K562 (cell line): ENCODE results near the gene METTL25. TPM values are rescaled to one million over a fixed set of nuclear protein-coding genes. Genes with fewer than 3 reads are reported as not detected.

Source experiments
- ATAC-seq: fragments of 200-7000 bp; cut with Tn5 transposase; 3 replicates; pipeline ENCODE4 v1.9.1; 2020; ENCODE audit warnings: moderate library complexity
- BruUV-seq: library from RNA; stranded (reverse); fragments of 400-500 nt; replicated peaks from 2 replicates; lab custom pipeline; 2021; lab: Mats Ljungman, UMichigan
- CTCF ChIA-PET: fragments of 300-600 bp; formaldehyde crosslinking; extraction: SDS; loops from one replicate; lab custom pipeline; 2021; ENCODE audit warnings: low intra/inter-chr PET ratio; lab: Yijun Ruan, JAX
- POLR2A ChIA-PET: fragments of 300-600, 350-650 bp; sonication (Branson Sonifier 250); formaldehyde crosslinking; extraction: SDS; loops from one replicate; lab custom pipeline; 2021; ENCODE audit warnings: antibody characterized with exemption, inconsistent platforms; lab: Yijun Ruan, JAX
- DNase-seq, 4 experiments: peaks; one replicate each; pipeline versions ENCODE4 v3.0.0 to v3.0.0-alpha.2; 2011 to 2018; ENCODE audit warnings: low spot score in 3 of 4, mixed read lengths in 3 of 4; ENCODE audit errors: extremely low read depth in 1 of 4
- FAIRE-seq: peaks from 2 replicates; lab custom pipeline; 2011; peaks lifted over from hg19 to GRCh38; lab: Jason Lieb, UNC
- H2AFZ ChIP-seq: 2 replicates; pipeline ENCODE4 v1.6.0; 2011; ENCODE audit warnings: low read depth, low read length, control low read depth, inconsistent platforms
- H3K27ac ChIP-seq: fragments of 200-600 bp; 3 replicates; pipeline ENCODE4 v1.8.0; 2011; ENCODE audit warnings: low read depth, mild to moderate bottlenecking, control low read depth, inconsistent platforms, low read length, moderate library complexity, mixed read lengths; ENCODE audit errors: extremely low read depth
- H3K27me3 ChIP-seq, 2 experiments: fragments of 300-600 bp in 1 of 2; 2 replicates in 1 of 2; 3 replicates in 1 of 2; pipeline versions ENCODE4 v1.6.0 to v1.8.0; 2011; ENCODE audit warnings: inconsistent platforms in 2 of 2, low read length in 2 of 2, mild to moderate bottlenecking in 1 of 2, mixed read lengths in 1 of 2, moderate library complexity in 1 of 2; ENCODE audit not compliant: control insufficient read depth in 2 of 2, insufficient read depth in 2 of 2
- H3K36me3 ChIP-seq: fragments of 300-600 bp; 3 replicates; pipeline ENCODE4 v1.8.0; 2011; ENCODE audit warnings: mild to moderate bottlenecking, low read length, inconsistent platforms; ENCODE audit not compliant: control insufficient read depth, insufficient read depth
- H3K4me1 ChIP-seq, 2 experiments: fragments of 200-600 bp in 1 of 2; replicated peaks in 1 of 2; 2 replicates in 1 of 2; 3 replicates in 1 of 2; pipeline versions ENCODE4 v1.5.1 to v1.8.0; 2011; ENCODE audit warnings: inconsistent platforms in 2 of 2, low read length in 2 of 2, mild to moderate bottlenecking in 1 of 2, mixed read lengths in 1 of 2, moderate library complexity in 1 of 2; ENCODE audit not compliant: control insufficient read depth in 2 of 2, insufficient read depth in 2 of 2
- H3K4me2 ChIP-seq: 2 replicates; pipeline ENCODE4 v1.6.1; 2011; ENCODE audit warnings: low read length, control low read depth, inconsistent platforms, mixed read lengths; ENCODE audit not compliant: insufficient read depth
- H3K4me3 ChIP-seq: fragments of 200-600 bp; sonication (generic), shearing (Covaris generic); 2 replicates; pipeline ENCODE4 v1.5.1; 2016; ENCODE audit warnings: control low read depth, inconsistent platforms
- H3K79me2 ChIP-seq: fragments of 200-600 bp; 3 replicates; pipeline ENCODE4 v1.8.0; 2011; ENCODE audit warnings: low read length, inconsistent platforms; ENCODE audit not compliant: control insufficient read depth, insufficient read depth
- H3K9ac ChIP-seq, 2 experiments: 2 replicates each; pipeline versions ENCODE4 v1.6.0 to v1.6.1; 2011; ENCODE audit warnings: low read depth in 2 of 2, low read length in 2 of 2, control low read depth in 1 of 2, inconsistent platforms in 1 of 2, mild to moderate bottlenecking in 1 of 2, mixed read lengths in 1 of 2; ENCODE audit not compliant: insufficient read depth in 1 of 2
- H3K9me1 ChIP-seq: one replicate; pipeline ENCODE4 v1.6.0; 2011; ENCODE audit warnings: inconsistent platforms, mild to moderate bottlenecking, low read length, moderate library complexity; ENCODE audit not compliant: control insufficient read depth, insufficient read depth
- H3K9me3 ChIP-seq: replicated peaks from 2 replicates; pipeline ENCODE4 v1.5.1; 2011; ENCODE audit warnings: low read depth, low read length, inconsistent platforms; ENCODE audit not compliant: control insufficient read depth, insufficient read depth
- H4K20me1 ChIP-seq: replicated peaks from 2 replicates; pipeline ENCODE4 v1.6.1; 2011; ENCODE audit warnings: low read length, inconsistent platforms, mixed read lengths; ENCODE audit not compliant: control insufficient read depth, insufficient read depth
- HIVEP1 ChIP-seq: fragments of 250-450 bp; sonication (Bioruptor Pico); IDR thresholded peaks from 2 replicates; pipeline ENCODE4 v1.4.0; 2020; ENCODE audit warnings: mild to moderate bottlenecking
- LARP7 ChIP-seq: fragments of 450-650 bp; IDR thresholded peaks from 2 replicates; pipeline ENCODE4 v1.6.1; 2016
- WHSC1 ChIP-seq: IDR thresholded peaks from one replicate; pipeline ENCODE4 v1.6.1; 2012; ENCODE audit warnings: low read length, control low read depth, inconsistent platforms
- ZBTB1 ChIP-seq: sonication (generic); formaldehyde crosslinking; IDR thresholded peaks from 2 replicates; pipeline ENCODE4 v1.8.1; 2023; ENCODE audit warnings: missing genetic modification reagents, low read depth, mild to moderate bottlenecking, borderline replicate concordance
- ZHX1 ChIP-seq: fragments of 150-350 bp; conservative IDR thresholded peaks from 2 replicates; pipeline ENCODE4 v1.6.1; 2014; ENCODE audit warnings: low read length
- ZNF146 ChIP-seq: IDR thresholded peaks from one replicate; pipeline ENCODE4 v1.6.1; 2018; ENCODE audit warnings: missing compliant biosample characterization; ENCODE audit not compliant: unreplicated experiment
- ZNF24 ChIP-seq: fragments of 450-650 bp; IDR thresholded peaks from 2 replicates; pipeline ENCODE4 v1.6.1; 2016
- ZNF324 ChIP-seq: fragments of 250-450 bp; sonication (Bioruptor Pico); IDR thresholded peaks from 2 replicates; pipeline ENCODE4 v1.4.0; 2020; ENCODE audit warnings: mild to moderate bottlenecking
- ZNF384 ChIP-seq: IDR thresholded peaks from 2 replicates; pipeline ENCODE4 v1.6.1; 2012; ENCODE audit warnings: low read depth, low read length, improper control_type of control experiment
- ZNF41 ChIP-seq: fragments of 250-450 bp; sonication (Bioruptor Pico); conservative IDR thresholded peaks from 2 replicates; pipeline ENCODE4 v1.4.0; 2020; ENCODE audit warnings: mild to moderate bottlenecking
- ZNF512 ChIP-seq: IDR thresholded peaks from 2 replicates; pipeline ENCODE4 v1.6.1; 2016; ENCODE audit warnings: missing genetic modification characterization, missing compliant biosample characterization
- ZNF717 ChIP-seq: fragments of 250-450 bp; sonication (Bioruptor Pico); IDR thresholded peaks from 2 replicates; pipeline ENCODE4 v1.5.0; 2021
- in situ Hi-C: fragments of 300-500 bp; cut with MboI; formaldehyde crosslinking; loops from 4 replicates; pipeline ENCODE4 v1.15.0; 2018; ENCODE audit warnings: inconsistent platforms, mixed read lengths
- intact Hi-C: fragments of 100-400 bp; cut with micrococcal nuclease; formaldehyde crosslinking; loops from 2 replicates; pipeline ENCODE4 v1.14.2; 2022
- polyA plus RNA-seq, 8 experiments: library from polyadenylated mRNA; depleted of rRNA in 4 of 8; stranded (reverse) in 5 of 8; unstranded in 3 of 8; fragments of >200 nt; fragmentation: Nextera tagmentation in 2 of 8; fragmentation: Illumina TruSeq in 1 of 8; extraction: Ambion mirVana in 2 of 8; extraction: Trizol in 1 of 8; gene quantifications; 2 replicates each; pipeline versions ENCODE4 v1.2.1 to v1.2.3, GENCODE V29; 2011 to 2014; ENCODE audit warnings: inconsistent platforms in 1 of 8, missing spikeins in 1 of 8
- total RNA-seq, 7 experiments: library from RNA; depleted of rRNA in 6 of 7; stranded (reverse); fragments of >200 nt in 6 of 7; fragmentation: Illumina TruSeq in 2 of 7; extraction: Trizol in 2 of 7; gene quantifications; 2 replicates each; pipeline versions ENCODE4 v1.2.1 to v1.2.3, GENCODE V29; 2011 to 2021; ENCODE audit warnings: low replicate concordance in 1 of 7
- TF ChIP-seq, protein P1 (sequence below): fragments of 200-800 bp; sonication (Bioruptor generic); IDR thresholded peaks from 2 replicates; pipeline ENCODE4 v1.6.1; 2016; ENCODE audit warnings: missing genetic modification characterization, missing compliant biosample characterization
- TF ChIP-seq, protein P2 (sequence below): fragments of 450-650 bp; IDR thresholded peaks from 2 replicates; pipeline ENCODE4 v1.6.1; 2017; ENCODE audit warnings: antibody characterized with exemption

The METTL25 gene
- total and polyA plus RNA-seq, 9 of the 15 experiments (the other 6 are each of a cell fraction or from before 2014, with no cell fraction given): 0.50 to 2.4 (median 1.9) TPM

- Histone ChIP-seq H3K4me3 (no peak overlapping the region), H3K79me2 (no peaks in the 10 kb centered on the region), H3K9me1 (no peaks in the 10 kb centered on the region), H3K9me3 (no peaks in the 10 kb centered on the region), H4K20me1 (no peaks in the 10 kb centered on the region), H2AFZ (no peak overlapping the region), H3K27me3 (no peaks in the 10 kb centered on the region), H3K27ac (no peak overlapping the region), H3K4me1 (no peaks in the 10 kb centered on the region), H3K9ac (no peak overlapping the region)
- CTCF ChIA-PET: no interaction called here
- no TSS peak for BruUV-seq
- intact Hi-C loops: no loop called here
- FAIRE-seq (no peak), DNase-seq (peak in 1 of 4 experiments; percentile 1), ATAC-seq (no peak)
- POLR2A ChIA-PET: no interaction called here
- in situ Hi-C loops: no loop called here
- TF ChIP-seq, protein P1, sequence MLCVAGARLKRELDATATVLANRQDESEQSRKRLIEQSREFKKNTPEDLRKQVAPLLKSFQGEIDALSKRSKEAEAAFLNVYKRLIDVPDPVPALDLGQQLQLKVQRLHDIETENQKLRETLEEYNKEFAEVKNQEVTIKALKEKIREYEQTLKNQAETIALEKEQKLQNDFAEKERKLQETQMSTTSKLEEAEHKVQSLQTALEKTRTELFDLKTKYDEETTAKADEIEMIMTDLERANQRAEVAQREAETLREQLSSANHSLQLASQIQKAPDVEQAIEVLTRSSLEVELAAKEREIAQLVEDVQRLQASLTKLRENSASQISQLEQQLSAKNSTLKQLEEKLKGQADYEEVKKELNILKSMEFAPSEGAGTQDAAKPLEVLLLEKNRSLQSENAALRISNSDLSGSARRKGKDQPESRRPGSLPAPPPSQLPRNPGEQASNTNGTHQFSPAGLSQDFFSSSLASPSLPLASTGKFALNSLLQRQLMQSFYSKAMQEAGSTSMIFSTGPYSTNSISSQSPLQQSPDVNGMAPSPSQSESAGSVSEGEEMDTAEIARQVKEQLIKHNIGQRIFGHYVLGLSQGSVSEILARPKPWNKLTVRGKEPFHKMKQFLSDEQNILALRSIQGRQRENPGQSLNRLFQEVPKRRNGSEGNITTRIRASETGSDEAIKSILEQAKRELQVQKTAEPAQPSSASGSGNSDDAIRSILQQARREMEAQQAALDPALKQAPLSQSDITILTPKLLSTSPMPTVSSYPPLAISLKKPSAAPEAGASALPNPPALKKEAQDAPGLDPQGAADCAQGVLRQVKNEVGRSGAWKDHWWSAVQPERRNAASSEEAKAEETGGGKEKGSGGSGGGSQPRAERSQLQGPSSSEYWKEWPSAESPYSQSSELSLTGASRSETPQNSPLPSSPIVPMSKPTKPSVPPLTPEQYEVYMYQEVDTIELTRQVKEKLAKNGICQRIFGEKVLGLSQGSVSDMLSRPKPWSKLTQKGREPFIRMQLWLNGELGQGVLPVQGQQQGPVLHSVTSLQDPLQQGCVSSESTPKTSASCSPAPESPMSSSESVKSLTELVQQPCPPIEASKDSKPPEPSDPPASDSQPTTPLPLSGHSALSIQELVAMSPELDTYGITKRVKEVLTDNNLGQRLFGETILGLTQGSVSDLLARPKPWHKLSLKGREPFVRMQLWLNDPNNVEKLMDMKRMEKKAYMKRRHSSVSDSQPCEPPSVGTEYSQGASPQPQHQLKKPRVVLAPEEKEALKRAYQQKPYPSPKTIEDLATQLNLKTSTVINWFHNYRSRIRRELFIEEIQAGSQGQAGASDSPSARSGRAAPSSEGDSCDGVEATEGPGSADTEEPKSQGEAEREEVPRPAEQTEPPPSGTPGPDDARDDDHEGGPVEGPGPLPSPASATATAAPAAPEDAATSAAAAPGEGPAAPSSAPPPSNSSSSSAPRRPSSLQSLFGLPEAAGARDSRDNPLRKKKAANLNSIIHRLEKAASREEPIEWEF (CRISPR knock-in tag): no peak
- TF ChIP-seq, protein P2, sequence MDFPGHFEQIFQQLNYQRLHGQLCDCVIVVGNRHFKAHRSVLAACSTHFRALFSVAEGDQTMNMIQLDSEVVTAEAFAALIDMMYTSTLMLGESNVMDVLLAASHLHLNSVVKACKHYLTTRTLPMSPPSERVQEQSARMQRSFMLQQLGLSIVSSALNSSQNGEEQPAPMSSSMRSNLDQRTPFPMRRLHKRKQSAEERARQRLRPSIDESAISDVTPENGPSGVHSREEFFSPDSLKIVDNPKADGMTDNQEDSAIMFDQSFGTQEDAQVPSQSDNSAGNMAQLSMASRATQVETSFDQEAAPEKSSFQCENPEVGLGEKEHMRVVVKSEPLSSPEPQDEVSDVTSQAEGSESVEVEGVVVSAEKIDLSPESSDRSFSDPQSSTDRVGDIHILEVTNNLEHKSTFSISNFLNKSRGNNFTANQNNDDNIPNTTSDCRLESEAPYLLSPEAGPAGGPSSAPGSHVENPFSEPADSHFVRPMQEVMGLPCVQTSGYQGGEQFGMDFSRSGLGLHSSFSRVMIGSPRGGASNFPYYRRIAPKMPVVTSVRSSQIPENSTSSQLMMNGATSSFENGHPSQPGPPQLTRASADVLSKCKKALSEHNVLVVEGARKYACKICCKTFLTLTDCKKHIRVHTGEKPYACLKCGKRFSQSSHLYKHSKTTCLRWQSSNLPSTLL: no peak
- no peak for TF ChIP-seq LARP7
- no peak for TF ChIP-seq ZNF41 (CRISPR knock-in tag)
- no peak for TF ChIP-seq ZNF717 (CRISPR knock-in tag)
- TF ChIP-seq ZNF146 (CRISPR knock-in tag): no peak
- TF ChIP-seq ZHX1: no peak
- TF ChIP-seq HIVEP1 (CRISPR knock-in tag): no peak
- no peak for TF ChIP-seq ZNF324
- no peak for TF ChIP-seq ZNF384
- no peak for TF ChIP-seq ZBTB1 (CRISPR knock-in tag)
- TF ChIP-seq WHSC1: no peak
- no peak for TF ChIP-seq ZNF24
- no peak for TF ChIP-seq ZNF512
- TF ChIP-seq, all 486 proteins: peak for 0
- Histone ChIP-seq H3K4me2 (no peak overlapping the region), H3K36me3 (no peaks in the 10 kb centered on the region)
These were observed 158.7 kb downstream of the METTL25 start for GRCh38 chr12:82517027-82517426.
